Head of caudate nucleus (tissue), 42 donors: ENCODE results near the gene RFX1.
A peak's percentile ranks its signal among the peaks of the same experiment; 100 is the strongest.
"Not testable (repeated sequence)": the region's sequence is repeated elsewhere in the genome, so short reads cannot be mapped to it uniquely, and the experiment has no call there.

Source experiments
- DNase-seq, 42 donors: peaks; one replicate each; pipeline versions ENCODE4 v3.0.0 to v3.0.0-alpha.2; 2020 to 2021; ENCODE audit warnings: mixed read lengths in 7 of 42
- intact Hi-C: fragments of 100-400 bp; cut with DNase I; formaldehyde crosslinking; loops from one replicate; pipeline ENCODE4 v1.15.0; 2022

Gene RFX1

GRCh38 chr19:14006085-14006765 lies at the start of gene RFX1:
Gene RFX1, minus strand, starts transcription at chr19:14006320. Its CDS starts 12,477 bp downstream, at chr19:13993843.
- intact Hi-C loops = loop anchor here (10.0 kb wide), 2 partner anchors 51 to 69 kb away; partner anchors contain the start of genes DCAF15 and MISP3
- DNase-seq = peak; percentile 98 to 100 (median 100)

GRCh38 chr19:14055396-14055795 lies 49.3 kb upstream of the RFX1 start:
- DNase-seq = no peak
- intact Hi-C loops = no loop called here

- no peak for DNase-seq
- intact Hi-C loops = no loop called here
Measured at GRCh38 chr19:14054721-14055120, 48.6 kb upstream of the RFX1 start.

GRCh38 chr19:14054099-14054498 lies 48.0 kb upstream of the RFX1 start:
- intact Hi-C loops = no loop called here

GRCh38 chr19:14053500-14053899 lies 47.4 kb upstream of the RFX1 start:
- DNase-seq = no peak
- intact Hi-C loops = no loop called here

More at GRCh38 chr19:14054099-14054498, 48.0 kb upstream of the RFX1 start:
- no peak for DNase-seq

- no peak for DNase-seq
- intact Hi-C loops = no loop called here
Measured at GRCh38 chr19:14053032-14053431, 46.9 kb upstream of the RFX1 start.

GRCh38 chr19:14052470-14052869 lies 46.4 kb upstream of the RFX1 start:
- intact Hi-C loops = no loop called here
- no peak for DNase-seq

- no peak for DNase-seq
- intact Hi-C loops = no loop called here
Measured at GRCh38 chr19:14051980-14052379, 45.9 kb upstream of the RFX1 start.

- intact Hi-C loops = not testable (repeated sequence)
Measured at GRCh38 chr19:14050961-14051360, 44.8 kb upstream of the RFX1 start.

DNA sequence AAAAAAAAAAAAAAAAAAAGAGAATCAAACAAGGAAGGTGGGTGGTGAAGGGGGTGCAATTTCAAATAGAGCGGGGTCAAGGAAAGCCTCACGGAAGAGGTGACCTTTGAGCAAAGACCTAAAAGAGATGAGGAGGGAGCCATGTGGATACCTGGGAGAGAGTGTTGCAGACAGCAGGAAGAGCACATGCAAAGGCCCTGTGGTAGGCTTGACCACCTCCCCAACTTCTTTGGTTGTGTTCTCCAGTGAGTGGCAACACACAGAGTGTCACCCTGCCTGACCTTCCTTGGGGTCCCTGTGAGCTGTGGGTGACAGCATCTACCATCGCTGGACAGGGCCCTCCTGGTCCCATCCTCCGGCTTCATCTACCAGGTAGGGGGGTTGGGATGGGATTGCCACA lies 44.4 kb upstream of the RFX1 start:
- intact Hi-C loops = no loop called here
- DNase-seq = no peak

More at GRCh38 chr19:14050961-14051360, 44.8 kb upstream of the RFX1 start:
- not testable (repeated sequence) for DNase-seq

GRCh38 chr19:14048443-14049153 lies 42.5 kb upstream of the RFX1 start:
- intact Hi-C loops = no loop called here

GRCh38 chr19:14047866-14048265 lies 41.7 kb upstream of the RFX1 start:
- DNase-seq, intact Hi-C loops: not testable (repeated sequence)

More at GRCh38 chr19:14048443-14049153, 42.5 kb upstream of the RFX1 start:
- peak in 33 of 42 donors; percentile 12 to 75 (median 40) for DNase-seq

- DNase-seq = peak in 29 of 42 donors; percentile 8 to 79 (median 32)
- intact Hi-C loops = not testable (repeated sequence)
Measured at GRCh38 chr19:14042659-14043608, 36.8 kb upstream of the RFX1 start.

GRCh38 chr19:14039181-14039580 lies 33.1 kb upstream of the RFX1 start:
- intact Hi-C loops = no loop called here
- DNase-seq = no peak

GRCh38 chr19:14035706-14036105 lies 29.6 kb upstream of the RFX1 start:
- DNase-seq = no peak
- intact Hi-C loops = no loop called here

DNA sequence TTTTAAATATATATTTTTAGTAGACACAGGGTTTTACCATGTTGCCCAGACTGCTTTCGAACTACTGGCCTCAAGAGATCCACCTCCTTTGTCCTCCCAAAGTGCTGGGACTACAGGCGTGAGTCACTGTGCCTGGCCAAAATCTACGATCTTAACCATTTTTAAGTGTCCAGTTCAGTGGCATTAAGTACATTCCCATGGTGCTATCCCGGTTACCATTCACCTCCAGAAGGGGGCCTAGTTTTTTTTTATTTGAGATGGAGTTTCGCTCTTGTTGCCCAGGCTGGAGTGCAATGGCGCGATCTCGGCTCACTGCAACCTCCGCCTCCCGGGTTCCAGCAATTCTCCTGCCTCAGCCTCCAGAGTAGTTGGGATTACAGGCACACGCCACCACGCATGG lies 29.0 kb upstream of the RFX1 start:
- DNase-seq, intact Hi-C loops: not testable (repeated sequence)

- intact Hi-C loops = no loop called here
- no peak for DNase-seq
Measured at GRCh38 chr19:14033946-14034345, 27.8 kb upstream of the RFX1 start.

GRCh38 chr19:14031719-14032480 lies 25.8 kb upstream of the RFX1 start, which contains the start of gene IL27RA:
Gene IL27RA, plus strand, starts transcription at chr19:14031762. Its CDS starts 111 bp downstream, at chr19:14031873.
- DNase-seq = peak; percentile 9 to 75 (median 48)
- intact Hi-C loops = no loop called here
